ENCODE measurements around the gene PKD1L1.
A peak's percentile ranks its signal among the peaks of the same experiment; 100 is the strongest.
"Not testable (repeated sequence)": the region's sequence is repeated elsewhere in the genome, so short reads cannot be mapped to it uniquely, and the experiment has no call there.

PKD1L1 gene

GRCh38 chr7:47954231-47954911 lies 6.1 kb upstream of the PKD1L1 start:
- DNase-seq: no peak

GRCh38 chr7:47953822-47954221 lies 5.6 kb upstream of the PKD1L1 start:
- no peak for DNase-seq

DNA sequence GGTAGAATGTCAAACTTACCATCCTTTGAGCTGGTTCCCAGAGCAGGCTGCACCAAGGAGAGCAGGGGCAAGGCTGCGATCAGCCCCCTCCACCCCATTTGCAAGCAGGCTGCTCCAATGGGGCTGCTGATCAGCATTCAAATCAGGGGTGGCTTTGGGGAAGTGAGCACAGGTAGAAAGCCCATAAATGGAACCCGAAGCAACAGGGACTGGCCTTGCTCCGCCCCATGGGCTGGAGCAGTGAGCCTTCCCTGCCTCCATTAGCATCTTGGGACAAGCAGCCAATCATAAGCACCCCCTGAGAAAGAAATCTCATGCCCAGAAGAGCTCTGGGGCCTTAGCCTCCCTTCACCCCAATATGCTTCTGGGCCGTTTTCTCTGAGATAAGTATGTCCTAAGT lies 4.0 kb upstream of the PKD1L1 start:
- DNase-seq: no peak

- DNase-seq: no peak
These were observed 3.1 kb upstream of the PKD1L1 start for GRCh38 chr7:47951374-47951773.

DNA sequence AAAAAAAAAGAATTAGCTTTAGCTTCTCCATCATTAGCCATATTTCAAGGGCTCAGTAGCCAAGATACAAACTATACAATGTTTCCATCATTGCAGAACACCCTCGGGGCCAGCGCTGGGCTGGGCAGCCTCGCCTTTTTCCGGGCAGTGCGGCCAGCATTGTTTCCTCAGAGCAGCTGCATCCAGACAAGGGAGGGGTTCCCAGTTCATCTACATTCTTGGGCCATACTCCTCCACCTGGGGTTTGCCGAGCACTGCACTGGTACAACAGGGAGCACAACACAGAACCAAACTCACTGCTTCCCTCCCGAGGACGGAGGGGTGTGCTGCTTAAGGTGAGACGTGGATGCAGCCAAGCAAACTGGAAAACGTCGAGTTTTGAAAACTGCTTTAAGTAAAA lies 2.4 kb upstream of the PKD1L1 start:
- no peak for DNase-seq

- no peak for DNase-seq
These were observed 1.4 kb upstream of the PKD1L1 start for GRCh38 chr7:47949703-47950102.

DNA sequence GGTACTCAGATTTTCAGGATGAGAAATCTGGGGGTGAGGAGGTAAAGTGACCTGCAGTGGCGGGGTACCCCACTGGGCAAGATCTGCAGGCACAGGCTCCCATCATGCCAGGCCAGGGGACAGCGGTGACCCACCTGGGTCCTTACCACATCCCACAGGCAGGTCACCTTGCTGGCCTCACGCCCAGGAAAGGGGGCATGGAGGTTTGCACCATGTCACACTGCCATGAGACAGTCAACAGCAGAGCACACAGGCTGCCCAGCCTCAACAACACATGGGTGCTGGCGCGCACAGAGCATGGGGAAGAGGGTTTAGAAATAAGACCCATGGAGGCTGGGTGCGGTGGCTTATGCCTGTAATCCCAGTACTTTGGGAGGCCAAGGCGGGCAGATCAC lies 914 bp downstream of the PKD1L1 start:
- no peak for DNase-seq

GRCh38 chr7:47946581-47947354 lies 1.5 kb downstream of the PKD1L1 start:
- no peak for DNase-seq

DNA sequence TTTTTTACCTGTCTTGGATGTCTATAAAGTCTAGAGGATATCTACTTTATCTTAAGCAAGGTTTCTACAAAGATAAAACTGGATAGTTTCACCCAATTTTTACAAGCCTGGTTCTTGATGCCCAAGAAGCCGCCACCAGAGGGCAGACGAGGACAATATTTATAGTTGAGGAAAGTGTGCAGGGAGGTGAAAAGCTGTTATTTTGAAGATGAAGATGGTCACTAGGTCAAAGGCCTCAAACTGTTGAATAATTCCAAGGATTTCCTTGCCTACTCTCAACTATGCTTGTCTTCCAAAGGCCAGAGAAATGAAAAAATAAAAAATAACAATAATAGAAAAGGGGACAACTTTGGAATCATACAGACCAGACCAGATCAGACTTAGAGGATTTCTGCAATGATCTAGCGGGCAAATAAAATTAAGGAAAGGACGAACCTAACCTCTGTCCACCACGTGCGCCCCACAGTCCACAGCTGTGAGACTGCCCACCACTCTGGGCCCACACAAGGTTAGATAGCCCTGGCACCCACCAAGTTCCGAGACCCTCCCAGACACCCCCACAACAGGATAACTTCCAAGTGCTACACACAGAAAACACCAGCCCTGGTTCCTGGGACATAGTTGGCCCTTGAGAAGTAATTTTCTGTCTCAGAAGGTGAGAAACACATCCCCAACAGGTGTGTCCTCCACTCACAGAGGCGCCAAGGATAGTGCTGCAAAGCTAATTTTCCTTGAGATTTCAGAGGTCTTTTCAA lies 2.8 kb downstream of the PKD1L1 start:
- peak; percentile 75 for DNase-seq

- DNase-seq: no peak
These were observed 3.6 kb downstream of the PKD1L1 start for GRCh38 chr7:47944536-47945260.

- no peak for DNase-seq
These were observed 4.4 kb downstream of the PKD1L1 start for GRCh38 chr7:47943676-47944474.

DNA sequence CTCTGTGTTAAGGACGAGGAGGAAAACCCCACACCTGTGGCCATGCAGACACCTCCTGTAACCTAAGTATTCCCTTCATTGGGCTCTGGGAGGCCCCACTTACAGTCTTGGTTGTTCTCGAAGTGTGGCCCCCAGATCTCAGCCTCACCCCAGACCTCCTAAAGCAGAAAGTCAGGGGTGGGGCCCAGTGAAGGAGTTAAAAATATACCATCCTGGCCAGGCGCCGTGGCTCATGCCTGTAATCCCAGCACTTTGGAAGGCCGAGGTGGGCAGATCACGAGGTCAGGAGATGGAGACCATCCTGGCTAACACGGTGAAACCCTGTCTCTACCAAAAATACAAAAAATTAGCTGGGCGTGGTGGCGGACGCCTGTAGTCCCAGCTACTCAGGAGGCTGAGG lies 5.6 kb downstream of the PKD1L1 start:
- not testable (repeated sequence) for DNase-seq

DNA sequence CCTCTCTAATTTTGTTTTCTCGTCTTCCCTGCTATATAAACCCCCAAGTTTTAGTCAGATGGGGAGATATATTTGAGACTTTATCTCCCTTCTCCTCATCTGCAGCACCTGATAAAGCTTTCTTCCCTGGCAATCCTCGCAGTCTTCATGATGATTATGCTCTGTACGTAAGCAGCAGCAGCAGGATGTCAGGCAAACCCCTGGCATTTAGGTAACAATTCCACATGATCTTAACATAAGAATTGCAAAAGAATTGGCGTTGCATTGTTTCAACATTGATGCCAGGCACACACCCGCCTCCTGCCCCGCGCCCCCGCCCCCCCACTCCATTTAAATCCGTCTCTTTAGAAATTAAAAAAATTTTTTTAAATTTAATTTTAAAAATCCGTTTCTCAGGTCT lies 6.1 kb downstream of the PKD1L1 start:
- DNase-seq: no peak

DNA sequence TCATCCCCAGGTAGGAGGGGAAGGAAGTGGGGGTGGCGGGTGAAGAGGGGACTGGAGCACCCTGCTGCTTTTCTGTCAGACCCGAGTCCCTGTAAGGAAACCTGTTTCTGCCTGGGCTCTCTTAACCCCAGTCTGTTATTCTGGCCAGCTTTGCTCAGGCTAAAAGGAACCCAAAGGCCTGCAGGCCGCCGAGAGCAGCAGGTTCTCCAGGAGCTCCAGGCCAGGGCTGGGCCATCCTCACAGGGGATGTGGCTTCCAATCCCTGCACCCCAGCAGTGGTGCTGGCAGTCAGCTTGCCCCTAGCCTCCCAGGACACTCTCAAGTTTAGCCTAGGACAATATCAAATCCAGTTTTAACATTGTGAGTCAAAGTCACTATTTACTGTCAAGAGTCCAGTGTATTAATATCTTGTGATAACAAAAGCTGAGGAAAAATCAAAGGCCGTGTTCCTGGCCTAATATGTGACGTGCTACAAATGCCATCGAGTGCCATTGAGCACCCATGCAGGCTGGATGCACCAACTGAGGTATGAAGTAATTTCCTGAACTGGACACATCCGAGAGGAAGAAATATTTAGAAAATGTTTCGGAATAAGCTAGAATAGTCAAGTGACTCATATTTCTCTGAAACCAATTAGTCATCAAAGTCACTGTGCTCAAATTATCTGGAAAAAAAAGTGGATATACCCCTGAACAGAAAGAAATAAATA lies 7.0 kb downstream of the PKD1L1 start:
- DNase-seq: no peak

DNA sequence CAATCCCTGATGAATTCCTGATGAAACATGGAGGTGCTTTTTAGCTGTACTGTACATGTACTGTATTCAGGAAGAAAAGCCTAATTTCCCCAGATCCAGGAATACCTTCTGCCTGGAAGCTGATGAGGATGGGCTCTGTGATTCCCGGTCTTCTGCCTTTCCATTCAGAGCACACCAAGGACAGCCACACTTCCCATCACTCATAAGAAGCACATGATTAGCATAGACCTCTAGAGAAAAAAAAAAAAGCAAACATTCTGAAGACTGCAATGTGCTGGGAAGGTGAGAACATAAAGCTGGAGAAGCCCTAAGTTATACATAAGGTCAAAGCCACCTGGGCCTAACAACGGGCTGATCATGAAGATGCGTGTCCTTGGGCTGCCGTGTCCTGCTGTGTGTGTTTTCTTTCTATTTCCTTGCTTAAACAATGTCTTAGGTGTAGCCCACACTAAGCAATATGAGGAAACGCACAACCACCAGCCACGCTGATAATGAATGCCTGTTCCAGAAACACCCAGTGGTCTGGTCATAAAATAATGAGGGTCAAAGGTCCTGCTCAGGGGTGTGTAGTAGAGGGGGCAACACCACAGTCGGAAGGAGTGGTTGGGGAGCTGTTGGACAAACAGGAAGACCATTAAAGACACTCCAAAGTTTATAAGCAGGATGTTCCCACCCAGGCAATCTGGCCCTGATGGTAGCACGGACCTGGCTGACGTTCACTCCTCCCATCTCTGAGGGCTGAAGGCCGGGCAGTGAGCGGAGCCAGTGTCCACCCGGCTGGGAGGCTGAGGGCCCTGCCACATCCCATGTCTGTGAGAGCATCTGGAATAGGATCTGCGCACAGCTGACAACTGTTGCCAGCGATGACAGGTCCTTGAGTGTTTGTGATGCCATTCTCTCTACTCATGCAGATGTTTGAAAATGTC lies 7.9 kb downstream of the PKD1L1 start:
- no peak for DNase-seq

DNA sequence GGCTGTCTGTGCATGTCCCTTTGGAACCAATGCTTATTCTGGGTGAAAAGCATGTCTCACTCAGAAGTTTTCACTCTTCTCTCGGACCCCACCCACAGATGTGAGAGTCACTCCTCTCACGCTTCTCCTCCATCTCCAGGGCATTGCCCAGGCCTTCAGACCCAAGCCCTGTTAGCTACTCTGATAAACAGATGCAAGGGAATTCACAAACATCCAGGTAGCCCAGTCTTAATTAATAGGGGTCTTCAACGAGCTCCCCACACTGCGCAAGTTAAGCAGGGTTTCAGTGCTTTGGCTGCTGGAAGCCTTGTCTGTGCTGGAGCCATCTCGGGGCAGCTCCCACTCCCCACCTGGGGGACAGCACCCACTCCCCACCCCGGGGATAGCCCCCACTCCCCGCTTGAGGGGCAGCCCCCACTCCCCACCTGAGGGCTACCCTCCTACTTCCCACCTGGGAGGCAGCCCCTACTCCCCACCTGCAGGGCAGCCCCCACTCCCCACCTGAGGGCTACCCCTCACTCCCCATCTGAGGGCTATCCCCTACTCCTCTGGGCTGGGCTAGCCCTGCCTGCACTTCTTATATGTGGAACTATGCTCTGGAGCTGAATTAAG lies 8.7 kb downstream of the PKD1L1 start:
- no peak for DNase-seq

- no peak for DNase-seq
These were observed 9.6 kb downstream of the PKD1L1 start for GRCh38 chr7:47938574-47939165.

DNA sequence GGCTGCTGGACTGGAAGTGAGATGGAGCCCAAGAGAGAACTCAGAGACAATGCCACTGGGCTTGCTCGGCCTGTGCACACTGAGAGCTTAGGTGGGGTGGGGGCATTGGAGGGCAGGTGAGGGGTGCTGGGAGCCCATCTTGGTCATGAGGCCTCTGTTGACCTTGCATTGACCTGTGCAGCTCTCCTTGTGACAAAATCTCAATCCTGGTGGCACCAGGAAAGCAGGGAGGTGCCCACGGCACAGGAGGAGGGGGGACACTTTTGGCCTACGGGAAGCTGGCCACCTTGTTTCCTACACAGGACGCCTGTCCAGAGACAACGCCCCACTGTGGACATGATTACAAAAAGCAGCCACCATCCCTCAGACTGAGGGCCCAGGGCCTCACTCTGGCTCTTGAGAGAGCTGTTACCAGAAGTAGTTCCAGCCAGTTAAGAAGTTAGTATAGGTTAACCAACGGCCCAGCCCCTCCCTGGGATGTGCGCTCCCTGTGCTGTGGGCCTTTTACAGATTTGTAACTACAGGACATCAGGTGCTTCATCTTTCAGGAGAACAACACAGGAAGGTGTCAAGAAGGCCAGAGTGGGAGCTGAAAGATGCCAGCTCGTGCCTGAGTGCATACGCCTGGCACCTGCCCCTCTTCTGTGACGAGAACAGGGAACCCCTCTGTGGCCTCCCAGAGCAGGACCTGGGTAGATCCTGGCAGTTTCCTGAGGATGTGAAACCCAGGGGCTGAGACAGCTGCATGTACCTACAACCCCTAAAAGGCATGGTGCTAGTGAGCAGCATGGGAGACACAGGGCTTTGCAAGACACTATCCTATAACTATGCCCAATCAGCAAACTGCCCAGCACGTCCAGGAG lies 10.3 kb downstream of the PKD1L1 start:
- no peak for DNase-seq
